ENCODE results near the gene C1orf232. TPM values are rescaled to one million over a fixed set of nuclear protein-coding genes. Genes with fewer than 3 reads are reported as not detected.
A peak's percentile ranks its signal among the peaks of the same experiment; 100 is the strongest.

The C1orf232 gene
- polyA plus RNA-seq, 2 of the 4 experiments (the other 2 are of a cell fraction), result not detected

GRCh38 chr1:26125946-26126320 is 42.8 kb downstream of the C1orf232 start:
- WGBS (ENCODE audit: missing lambda C conversion rate), result 79% methylated on average over 1 of the region's 1 CpG
- Histone ChIP-seq H3K9me3 (no peaks in the 10 kb centered on the region), H3K4me3 (no peak overlapping the region), H3K4me2 (no peak overlapping the region), H3K4me1 (peaks cover 39% of the 10 kb centered on the region), H3K27ac (no peak overlapping the region)
- ChIA-PET CTCF (interaction anchor here (1.1 to 7.1 kb wide), 5 partner anchors 11 to 90 kb away, joined by 4 to 46 read pairs (median 6); no protein-coding TSS in a partner anchor), POLR2A (interaction anchor here (1.3 kb wide), 1 partner anchor 14 kb away, joined by 3 read pairs; the partner anchor contains the start of gene PDIK1L)
- TF ChIP-seq POLR2A (IDR thresholded peaks at IDR 0.05; ENCODE audit: low read length), result no peak
- TF ChIP-seq PBX3 (IDR thresholded peaks at IDR 0.05), result no peak
- no peak for TF ChIP-seq ATOH8 (CRISPR knock-in tag; IDR thresholded peaks at IDR 0.05; ENCODE audit: low read depth)
- TF ChIP-seq JUNB (IDR thresholded peaks at IDR 0.05), result no peak
- TF ChIP-seq HDAC2 (IDR thresholded peaks at IDR 0.05), result no peak
- TF ChIP-seq JUN (IDR thresholded peaks at IDR 0.05), result no peak
- DNase-seq (ENCODE audit: low read depth in 1 of 2, low spot score in 1 of 2), result no peak
- FAIRE-seq, result no peak
- ATAC-seq, result no peak

GRCh38 chr1:26125382-26125781 is 43.4 kb downstream of the C1orf232 start:
- ATAC-seq (no peak), DNase-seq (ENCODE audit: low read depth in 1 of 2, low spot score in 1 of 2) (no peak), FAIRE-seq (no peak)
- CTCF ChIA-PET, result interaction anchor here (0.7 to 7.1 kb wide), 3 partner anchors 19 to 89 kb away, joined by 4 to 46 read pairs (median 4); no protein-coding TSS in a partner anchor
- Histone ChIP-seq H3K27ac (no peak overlapping the region), H3K4me3 (no peak overlapping the region), H3K9me3 (no peaks in the 10 kb centered on the region), H3K4me1 (peaks cover 39% of the 10 kb centered on the region), H3K4me2 (no peak overlapping the region)
- POLR2A ChIA-PET, result no interaction called here
- TF ChIP-seq ZFP36 (IDR thresholded peaks at IDR 0.05; ENCODE audit: borderline replicate concordance, partially characterized antibody), result no peak

- no peak overlapping the region for H3K4me3 ChIP-seq
- no peak for TF ChIP-seq NPAS2 (CRISPR knock-in tag; IDR thresholded peaks at IDR 0.05; ENCODE audit: borderline replicate concordance)
- ATAC-seq (no peak), FAIRE-seq (no peak), DNase-seq (ENCODE audit: low read depth in 1 of 2, low spot score in 1 of 2) (no peak)
- 90% methylated on average over 4 of the region's 4 CpGs for WGBS (ENCODE audit: missing lambda C conversion rate)
- ChIA-PET POLR2A (no interaction called here), CTCF (interaction anchor here (0.7 to 7.1 kb wide), 6 partner anchors 14 to 40 kb away, joined by 3 to 46 read pairs (median 4); no protein-coding TSS in a partner anchor)
- H3K4me1 ChIP-seq, result peaks cover 39% of the 10 kb centered on the region
- H3K4me2 ChIP-seq, result peak overlapping the region; percentile 34; the same call in 2 of the 3 replicates
- H3K27ac ChIP-seq, result no peak overlapping the region
- H3K9me3 ChIP-seq, result no peaks in the 10 kb centered on the region
Measured at GRCh38 chr1:26124418-26125331, 44.1 kb downstream of the C1orf232 start.

GRCh38 chr1:26122988-26123973 is 45.5 kb downstream of the C1orf232 start:
- Histone ChIP-seq H3K9me3 (no peaks in the 10 kb centered on the region), H3K4me1 (peaks cover 39% of the 10 kb centered on the region), H3K4me3 (no peak overlapping the region), H3K27ac (peak overlapping the region; percentile 26 to 56; a peak in 3 of 6 replicates), H3K4me2 (peak overlapping the region; percentile 63)
- ATAC-seq (peak; percentile 79 to 87), FAIRE-seq (no peak), DNase-seq (ENCODE audit: low read depth in 1 of 2, low spot score in 1 of 2) (peak in 1 of 2 experiments; percentile 21)
- TF ChIP-seq EHMT2 (IDR thresholded peaks at IDR 0.05; ENCODE audit: low read depth) (no peak), REST (IDR thresholded peaks at IDR 0.05) (no peak), FOSL2 (IDR thresholded peaks at IDR 0.05) (peak; percentile 40; the same call in 1 of the 2 replicates), FOSL2 (CRISPR knock-in tag; IDR thresholded peaks at IDR 0.05) (peak; percentile 60), JUNB (IDR thresholded peaks at IDR 0.05) (peak; percentile 41)
- 38% methylated on average over 7 of the region's 7 CpGs for WGBS (ENCODE audit: missing lambda C conversion rate)
- ChIA-PET CTCF (interaction anchor here (1.0 to 7.1 kb wide), 9 partner anchors 8 to 88 kb away, joined by 3 to 46 read pairs (median 4); no protein-coding TSS in a partner anchor), POLR2A (interaction anchor here (0.6 to 1.7 kb wide), 4 partner anchors 10 to 22 kb away, joined by 5 to 8 read pairs (median 6); partner anchors contain the start of gene PDIK1L)

Measured in A549 (cell line).